ENCODE data around the gene MKRN2OS.

Gene MKRN2OS

DNA sequence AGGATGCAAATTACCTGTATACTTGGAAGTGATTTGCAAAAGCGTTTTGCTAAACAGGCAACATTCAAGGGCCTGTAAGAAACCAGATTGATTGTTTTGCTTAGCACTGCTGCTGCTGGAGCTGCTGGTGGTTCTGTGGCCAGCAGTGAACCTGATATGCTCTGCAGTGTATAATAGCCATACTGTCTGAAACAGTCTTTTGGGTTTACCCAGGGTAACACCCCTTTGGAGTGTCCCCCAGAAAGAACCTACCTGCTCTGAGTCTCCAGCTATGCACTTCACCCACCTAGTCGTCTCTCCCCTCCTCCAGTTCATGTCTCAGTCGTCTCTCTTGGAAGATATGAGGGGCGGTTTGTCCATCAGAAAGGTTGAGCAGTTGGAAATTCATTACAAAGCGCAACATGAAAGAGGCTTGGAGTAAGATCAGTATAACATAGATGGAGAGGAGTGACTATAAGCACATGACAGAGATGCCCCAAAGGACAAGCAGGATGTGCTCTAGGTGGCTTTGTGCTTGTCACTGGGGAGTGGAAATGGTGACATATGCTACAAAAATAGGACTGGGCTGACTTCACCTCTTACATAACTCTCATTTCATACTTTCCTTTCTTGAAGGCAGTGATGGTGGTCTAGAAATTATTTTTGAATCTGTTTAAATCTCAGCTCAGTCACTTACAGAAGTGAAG lies 15.3 kb upstream of the MKRN2OS start:
- H4K20me1 ChIP-seq (ENCODE audit: insufficient read depth, low read length), result peaks cover 21% of the 10 kb centered on the region
- no peak overlapping the region for H3K27ac ChIP-seq (ENCODE audit: low read length)
- H3K79me2 ChIP-seq (ENCODE audit: low read length), result peaks cover 85% of the 10 kb centered on the region
- no peaks in the 10 kb centered on the region for H3K36me3 ChIP-seq (replicated peaks; ENCODE audit: insufficient read depth, low read length)
- no peak overlapping the region for H3K9ac ChIP-seq (ENCODE audit: low read length)
- TF ChIP-seq EZH2phosphoT487 (IDR thresholded peaks at IDR 0.05; ENCODE audit: low read length) (no peak), EZH2 (optimal IDR thresholded peaks at IDR 0.05; ENCODE audit: low read depth, low read length) (no peak)
- TF ChIP-seq, protein P1, sequence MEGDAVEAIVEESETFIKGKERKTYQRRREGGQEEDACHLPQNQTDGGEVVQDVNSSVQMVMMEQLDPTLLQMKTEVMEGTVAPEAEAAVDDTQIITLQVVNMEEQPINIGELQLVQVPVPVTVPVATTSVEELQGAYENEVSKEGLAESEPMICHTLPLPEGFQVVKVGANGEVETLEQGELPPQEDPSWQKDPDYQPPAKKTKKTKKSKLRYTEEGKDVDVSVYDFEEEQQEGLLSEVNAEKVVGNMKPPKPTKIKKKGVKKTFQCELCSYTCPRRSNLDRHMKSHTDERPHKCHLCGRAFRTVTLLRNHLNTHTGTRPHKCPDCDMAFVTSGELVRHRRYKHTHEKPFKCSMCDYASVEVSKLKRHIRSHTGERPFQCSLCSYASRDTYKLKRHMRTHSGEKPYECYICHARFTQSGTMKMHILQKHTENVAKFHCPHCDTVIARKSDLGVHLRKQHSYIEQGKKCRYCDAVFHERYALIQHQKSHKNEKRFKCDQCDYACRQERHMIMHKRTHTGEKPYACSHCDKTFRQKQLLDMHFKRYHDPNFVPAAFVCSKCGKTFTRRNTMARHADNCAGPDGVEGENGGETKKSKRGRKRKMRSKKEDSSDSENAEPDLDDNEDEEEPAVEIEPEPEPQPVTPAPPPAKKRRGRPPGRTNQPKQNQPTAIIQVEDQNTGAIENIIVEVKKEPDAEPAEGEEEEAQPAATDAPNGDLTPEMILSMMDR (IDR thresholded peaks at IDR 0.05; ENCODE audit: low read length), result no peak
- H3K4me1 ChIP-seq (ENCODE audit: low read length), result peaks cover 17% of the 10 kb centered on the region; the same call in 1 of the 2 replicates
- peaks cover 8% of the 10 kb centered on the region; the same call in 1 of the 2 replicates for H3F3A ChIP-seq (ENCODE audit: insufficient read depth, low read length)
- no peaks in the 10 kb centered on the region for H3K9me3 ChIP-seq (replicated peaks; ENCODE audit: insufficient read depth, low read length)
- H3K9me2 ChIP-seq (replicated peaks; ENCODE audit: insufficient read depth, low read length), result no peaks in the 10 kb centered on the region
- DNase-seq, result no peak
- no peak overlapping the region for H3K4me2 ChIP-seq (ENCODE audit: low read depth, low read length)
- H3K27me3 ChIP-seq (replicated peaks; ENCODE audit: insufficient read depth, low read length), result no peaks in the 10 kb centered on the region
- H2AFZ ChIP-seq (ENCODE audit: low read length), result no peak overlapping the region
- H3K4me3 ChIP-seq (ENCODE audit: low read length), result no peak overlapping the region

DNA sequence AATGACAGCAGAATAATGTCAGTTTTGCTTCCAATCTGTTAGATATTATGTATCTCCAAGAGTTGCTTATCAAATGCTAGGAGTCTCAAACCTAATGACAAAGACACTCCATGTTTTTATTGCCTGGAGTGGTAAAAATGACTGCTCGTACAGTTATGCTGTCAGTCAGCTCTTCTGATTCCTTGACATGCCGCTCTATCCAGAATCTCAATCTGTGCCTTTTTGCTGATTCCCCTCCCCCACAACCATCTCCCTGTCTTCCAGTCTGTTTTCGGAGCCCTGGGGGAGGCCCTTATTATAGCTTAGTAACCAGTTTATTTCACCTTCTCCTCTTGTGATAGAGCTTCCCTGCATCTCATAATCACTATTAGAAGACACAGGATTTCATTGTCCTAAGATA lies 14.2 kb upstream of the MKRN2OS start:
- Histone ChIP-seq H3K4me3 (ENCODE audit: low read length) (no peak overlapping the region), H3K36me3 (replicated peaks; ENCODE audit: insufficient read depth, low read length) (no peaks in the 10 kb centered on the region), H3K27me3 (replicated peaks; ENCODE audit: insufficient read depth, low read length) (no peaks in the 10 kb centered on the region), H3K27ac (ENCODE audit: low read length) (no peak overlapping the region), H3K4me2 (ENCODE audit: low read depth, low read length) (no peak overlapping the region), H3K9me3 (replicated peaks; ENCODE audit: insufficient read depth, low read length) (no peaks in the 10 kb centered on the region), H2AFZ (ENCODE audit: low read length) (no peak overlapping the region), H4K20me1 (ENCODE audit: insufficient read depth, low read length) (peaks cover 18% of the 10 kb centered on the region), H3K4me1 (ENCODE audit: low read length) (peaks cover 17% of the 10 kb centered on the region; the same call in 1 of the 2 replicates), H3K9ac (ENCODE audit: low read length) (no peak overlapping the region), H3F3A (ENCODE audit: insufficient read depth, low read length) (peaks cover 7% of the 10 kb centered on the region; the same call in 1 of the 2 replicates), H3K9me2 (replicated peaks; ENCODE audit: insufficient read depth, low read length) (no peaks in the 10 kb centered on the region), H3K79me2 (ENCODE audit: low read length) (peaks cover 74% of the 10 kb centered on the region)
- no peak for DNase-seq
- TF ChIP-seq EZH2 (optimal IDR thresholded peaks at IDR 0.05; ENCODE audit: low read depth, low read length), result no peak
- TF ChIP-seq, protein P1 (IDR thresholded peaks at IDR 0.05; ENCODE audit: low read length), result no peak
- no peak for TF ChIP-seq EZH2phosphoT487 (IDR thresholded peaks at IDR 0.05; ENCODE audit: low read length)

DNA sequence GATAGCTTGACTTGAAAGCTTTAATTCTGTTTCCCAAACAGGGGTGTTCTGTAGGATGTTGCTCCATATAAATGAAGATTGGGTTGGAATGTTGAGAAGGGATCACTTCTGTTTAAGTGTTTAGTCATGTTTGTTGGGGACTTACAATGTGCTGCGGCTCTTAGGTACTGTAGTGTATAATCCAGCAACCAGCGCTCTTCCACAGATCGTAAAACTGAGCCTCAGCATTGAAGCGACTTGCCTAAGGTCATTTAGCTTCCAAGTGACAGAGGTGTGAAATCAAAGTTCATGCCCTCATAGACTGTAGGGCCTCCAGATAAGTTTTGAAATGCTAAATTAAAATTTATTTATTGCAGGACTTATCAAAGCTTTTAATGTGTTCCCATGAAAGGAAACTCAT lies 13.4 kb upstream of the MKRN2OS start:
- H3K9me2 ChIP-seq (replicated peaks; ENCODE audit: insufficient read depth, low read length), result no peaks in the 10 kb centered on the region
- H3K9me3 ChIP-seq (replicated peaks; ENCODE audit: insufficient read depth, low read length), result no peaks in the 10 kb centered on the region
- H3K79me2 ChIP-seq (ENCODE audit: low read length), result peaks cover 66% of the 10 kb centered on the region
- DNase-seq, result no peak
- H3F3A ChIP-seq (ENCODE audit: insufficient read depth, low read length), result peaks cover 7% of the 10 kb centered on the region; the same call in 1 of the 2 replicates
- H3K36me3 ChIP-seq (replicated peaks; ENCODE audit: insufficient read depth, low read length), result no peaks in the 10 kb centered on the region
- H3K4me3 ChIP-seq (ENCODE audit: low read length), result peak overlapping the region; percentile 79; the same call in 1 of the 2 replicates
- 0 out of 2 replicates have a peak, but pooled peaks cover 5% of the 10 kb centered on the region for H3K27me3 ChIP-seq (replicated peaks; ENCODE audit: insufficient read depth, low read length)
- H3K4me2 ChIP-seq (ENCODE audit: low read depth, low read length), result peak overlapping the region; percentile 82
- TF ChIP-seq EZH2phosphoT487 (IDR thresholded peaks at IDR 0.05; ENCODE audit: low read length) (no peak), EZH2 (optimal IDR thresholded peaks at IDR 0.05; ENCODE audit: low read depth, low read length) (no peak)
- TF ChIP-seq, protein P1 (IDR thresholded peaks at IDR 0.05; ENCODE audit: low read length), result no peak
- no peak overlapping the region for H3K27ac ChIP-seq (ENCODE audit: low read length)
- H3K9ac ChIP-seq (ENCODE audit: low read length), result no peak overlapping the region
- H4K20me1 ChIP-seq (ENCODE audit: insufficient read depth, low read length), result peaks cover 18% of the 10 kb centered on the region
- H3K4me1 ChIP-seq (ENCODE audit: low read length), result peaks cover 17% of the 10 kb centered on the region; the same call in 1 of the 2 replicates
- H2AFZ ChIP-seq (ENCODE audit: low read length), result no peak overlapping the region
